Endodermal cell (in vitro differentiated cells): Measurements from ENCODE around the gene UTP11. TPM values are rescaled to one million over a fixed set of nuclear protein-coding genes. Genes with fewer than 3 reads are reported as not detected.

Source experiments
- DNase-seq: peaks from one replicate; pipeline ENCODE4 v3.0.0-alpha.2; 2017
- H3K27ac ChIP-seq: 2 replicates; pipeline ENCODE4 v1.5.1; 2013; ENCODE audit warnings: mild to moderate bottlenecking, low read depth, low read length, moderate library complexity
- H3K27me3 ChIP-seq: 2 replicates; pipeline ENCODE4 v1.6.1; 2013; ENCODE audit warnings: mild to moderate bottlenecking, low read length, moderate library complexity; ENCODE audit not compliant: insufficient read depth, control insufficient read depth, poor library complexity, severe bottlenecking
- H3K36me3 ChIP-seq: 2 replicates; pipeline ENCODE4 v1.7.0; 2013; ENCODE audit warnings: mild to moderate bottlenecking, low read length, moderate library complexity; ENCODE audit not compliant: control insufficient read depth, insufficient read depth
- H3K4me1 ChIP-seq: one replicate; pipeline ENCODE4 v1.7.0; 2013; ENCODE audit warnings: low read length; ENCODE audit not compliant: control insufficient read depth, insufficient read depth
- H3K4me3 ChIP-seq: 2 replicates; pipeline ENCODE4 v1.5.1; 2013; ENCODE audit warnings: mild to moderate bottlenecking, low read length, moderate library complexity
- H3K9ac ChIP-seq: 2 replicates; pipeline ENCODE4 v1.6.1; 2013; ENCODE audit warnings: mild to moderate bottlenecking, low read length, moderate library complexity; ENCODE audit not compliant: poor library complexity, severe bottlenecking; ENCODE audit errors: extremely low read depth
- H3K9me3 ChIP-seq: 2 replicates; pipeline ENCODE4 v1.6.1; 2013; ENCODE audit warnings: mild to moderate bottlenecking, low read length, moderate library complexity; ENCODE audit not compliant: control insufficient read depth
- H3K27ac Mint-ChIP-seq: 2 replicates; pipeline ENCODE4 v1.8.0; 2020; ENCODE audit warnings: mixed read lengths
- H3K27me3 Mint-ChIP-seq: 2 replicates; pipeline ENCODE4 v1.8.0; 2021; ENCODE audit warnings: mild to moderate bottlenecking, mixed read lengths; ENCODE audit not compliant: insufficient read depth
- H3K36me3 Mint-ChIP-seq: 2 replicates; pipeline ENCODE4 v1.8.0; 2020; ENCODE audit warnings: low read depth, mixed read lengths
- H3K4me1 Mint-ChIP-seq: 2 replicates; pipeline ENCODE4 v1.8.0; 2020; ENCODE audit warnings: mixed read lengths
- H3K4me3 Mint-ChIP-seq: 2 replicates; pipeline ENCODE4 v1.8.0; 2020; ENCODE audit warnings: mild to moderate bottlenecking, moderate library complexity, mixed read lengths
- H3K9me3 Mint-ChIP-seq: 2 replicates; pipeline ENCODE4 v1.8.0; 2020; ENCODE audit warnings: mild to moderate bottlenecking, mixed read lengths
- CTCF ChIP-seq: fragments of 200-600 bp; sonication (generic); conservative IDR thresholded peaks from 2 replicates; pipeline ENCODE4 v1.5.0; 2021; ENCODE audit warnings: antibody characterized with exemption, mild to moderate bottlenecking
- WGBS, 2 experiments: methylation state at CpG; one replicate each; pipeline versions ENCODE4 v1.1.5 to v1.1.7; 2013; ENCODE audit warnings: missing lambda C conversion rate in 2 of 2, mixed read lengths in 1 of 2; ENCODE audit not compliant: insufficient coverage in 1 of 2, insufficient read length in 1 of 2; 5-methylcytosine and 5-hydroxymethylcytosine counted together
- total RNA-seq, 2 donors: library from RNA; stranded (reverse); fragmentation: NEBNext Ultra II Directional in 1 of 2; extraction: Animal tissue kit (Norgen Biotek cat#: 25700) in 1 of 2; gene quantifications; 2 replicates in 1 of 2; 3 replicates in 1 of 2; pipeline ENCODE4 v1.2.1, GENCODE V29; 2021

UTP11 gene
- total RNA-seq, 2 donors from 2014 or later = 40.9 to 46.3 TPM

- Histone ChIP-seq H3K9ac (no peak overlapping the region), H3K4me1 (no peaks in the 10 kb centered on the region), H3K4me3 (no peak overlapping the region), H3K9me3 (no peaks in the 10 kb centered on the region), H3K27ac (no peak overlapping the region), H3K36me3 (no peaks in the 10 kb centered on the region), H3K27me3 (no peaks in the 10 kb centered on the region)
- H3K4me1 Mint-ChIP-seq = peaks cover 7% of the 10 kb centered on the region
- DNase-seq = no peak
- WGBS, 2 experiments = 77 to 88% methylated on average over 3 to 14 of the region's 14 CpGs
- H3K4me3 Mint-ChIP-seq = no peak overlapping the region
- no peak overlapping the region for H3K27ac Mint-ChIP-seq
- TF ChIP-seq CTCF = no peak
- H3K36me3 Mint-ChIP-seq = no peaks in the 10 kb centered on the region
- no peaks in the 10 kb centered on the region for H3K9me3 Mint-ChIP-seq
- peaks cover 9% of the 10 kb centered on the region for H3K27me3 Mint-ChIP-seq
Observed at GRCh38 chr1:38068220-38068979, 55.9 kb downstream of the UTP11 start.

GRCh38 chr1:38068980-38069340 is 56.4 kb downstream of the UTP11 start:
- no peak for DNase-seq
- no peaks in the 10 kb centered on the region for H3K36me3 ChIP-seq
- H3K4me3 ChIP-seq = no peak overlapping the region
- no peaks in the 10 kb centered on the region for H3K36me3 Mint-ChIP-seq
- H3K27me3 Mint-ChIP-seq = peaks cover 10% of the 10 kb centered on the region
- no peak overlapping the region for H3K4me3 Mint-ChIP-seq
- peaks cover 7% of the 10 kb centered on the region for H3K4me1 Mint-ChIP-seq
- H3K9me3 ChIP-seq = no peaks in the 10 kb centered on the region
- no peaks in the 10 kb centered on the region for H3K9me3 Mint-ChIP-seq
- no peak overlapping the region for H3K27ac Mint-ChIP-seq
- H3K27me3 ChIP-seq = no peaks in the 10 kb centered on the region
- no peaks in the 10 kb centered on the region for H3K4me1 ChIP-seq
- no peak overlapping the region for H3K27ac ChIP-seq
- no peak for TF ChIP-seq CTCF
- 92% methylated on average over 3 of the region's 3 CpGs; no CpG with 5 or more reads in 1 of the 2 experiments for WGBS, 2 experiments
- no peak overlapping the region for H3K9ac ChIP-seq

GRCh38 chr1:38071312-38072256 is 59.0 kb downstream of the UTP11 start:
- Histone ChIP-seq H3K4me3 (no peak overlapping the region), H3K9ac (no peak overlapping the region), H3K36me3 (no peaks in the 10 kb centered on the region), H3K9me3 (no peaks in the 10 kb centered on the region), H3K27me3 (no peaks in the 10 kb centered on the region), H3K27ac (no peak overlapping the region), H3K4me1 (no peaks in the 10 kb centered on the region)
- Mint-ChIP-seq H3K9me3 (no peaks in the 10 kb centered on the region), H3K4me3 (no peak overlapping the region), H3K4me1 (peaks cover 5% of the 10 kb centered on the region), H3K27ac (no peak overlapping the region), H3K36me3 (no peaks in the 10 kb centered on the region), H3K27me3 (peaks cover 7% of the 10 kb centered on the region)
- DNase-seq = no peak
- 71 to 76% methylated on average over 7 to 10 of the region's 10 CpGs for WGBS, 2 experiments
- peak; percentile 77 for TF ChIP-seq CTCF
